Muscle layer of colon (tissue), 2 donors: ENCODE results near the gene ANP32B.

Experiments
- H3K27ac ChIP-seq: one replicate; pipeline ENCODE4 v1.7.0; 2013; ENCODE audit warnings: low read depth, mild to moderate bottlenecking, low read length, moderate library complexity
- H3K27me3 ChIP-seq, 2 donors: one replicate each; pipeline ENCODE4 v1.7.0; 2013; ENCODE audit warnings: low read length in 2 of 2, mild to moderate bottlenecking in 2 of 2; ENCODE audit not compliant: insufficient read depth in 2 of 2, control insufficient read depth in 1 of 2
- H3K36me3 ChIP-seq: one replicate; pipeline ENCODE4 v1.7.0; 2013; ENCODE audit warnings: mild to moderate bottlenecking, low read length; ENCODE audit not compliant: insufficient read depth
- H3K4me1 ChIP-seq: one replicate; pipeline ENCODE4 v1.7.0; 2013; ENCODE audit warnings: mild to moderate bottlenecking, low read length; ENCODE audit not compliant: insufficient read depth
- H3K4me3 ChIP-seq, 2 donors: one replicate each; pipeline ENCODE4 v1.7.0; 2013; ENCODE audit warnings: low read length in 2 of 2, low read depth in 1 of 2, mild to moderate bottlenecking in 1 of 2, moderate library complexity in 1 of 2
- H3K9ac ChIP-seq: one replicate; pipeline ENCODE4 v1.7.0; 2013; ENCODE audit warnings: low read length
- H3K9me3 ChIP-seq: one replicate; pipeline ENCODE4 v1.7.0; 2013; ENCODE audit warnings: mild to moderate bottlenecking, low read length
- donor health status: abdominal sarcoma.
- donor health status: Adenocarcinoma of cecum.

ANP32B gene

DNA sequence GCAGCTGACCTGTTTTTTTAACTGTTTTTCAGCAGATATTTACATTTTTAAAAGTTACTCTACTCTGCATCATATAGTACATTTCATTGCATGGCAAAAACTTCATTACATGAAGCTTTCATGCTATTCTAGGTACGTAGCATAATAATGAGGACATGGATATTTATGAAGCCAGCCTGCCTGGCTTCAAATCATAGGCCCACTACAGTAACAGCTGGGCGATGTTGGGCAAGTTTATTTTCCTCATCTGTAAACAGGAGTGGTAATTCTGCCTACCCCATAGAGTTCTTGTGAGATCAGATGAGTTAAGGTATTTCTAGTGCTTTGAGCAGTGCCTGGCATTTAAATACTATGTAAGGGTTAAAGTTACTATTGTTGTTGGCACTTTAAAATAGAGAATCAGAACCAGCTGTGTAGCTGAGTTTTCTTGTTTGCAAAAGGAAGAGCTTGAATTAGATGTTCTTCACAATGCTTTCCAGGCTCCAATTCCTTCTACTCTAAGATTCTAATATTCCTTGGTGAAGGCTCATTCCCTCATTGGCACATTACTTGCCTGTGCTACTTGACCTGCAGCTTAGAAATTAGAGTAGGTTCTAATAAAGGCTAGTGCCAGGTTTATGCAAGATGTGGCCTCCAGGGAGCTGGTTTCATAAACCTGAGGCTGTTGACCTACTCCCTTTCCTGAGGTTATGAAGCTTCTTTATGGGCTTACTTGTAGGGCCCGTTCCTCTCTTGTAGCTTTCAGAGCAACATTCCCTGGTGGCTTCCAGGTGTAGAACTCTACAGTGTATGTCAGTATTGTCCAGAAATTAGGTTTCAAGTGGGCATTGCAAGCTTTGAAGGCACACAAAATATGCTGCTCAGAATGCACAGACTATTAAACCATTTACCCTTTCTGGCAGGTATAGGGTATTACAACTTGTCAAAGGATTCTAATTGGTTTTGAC is 14.5 kb downstream of the ANP32B start:
- Histone ChIP-seq H3K27ac (no peak overlapping the region), H3K36me3 (peaks cover 30% of the 10 kb centered on the region), H3K27me3 (no peaks in the 10 kb centered on the region), H3K4me3 (no peak overlapping the region), H3K4me1 (peaks cover 26% of the 10 kb centered on the region), H3K9ac (no peak overlapping the region), H3K9me3 (no peaks in the 10 kb centered on the region)

DNA sequence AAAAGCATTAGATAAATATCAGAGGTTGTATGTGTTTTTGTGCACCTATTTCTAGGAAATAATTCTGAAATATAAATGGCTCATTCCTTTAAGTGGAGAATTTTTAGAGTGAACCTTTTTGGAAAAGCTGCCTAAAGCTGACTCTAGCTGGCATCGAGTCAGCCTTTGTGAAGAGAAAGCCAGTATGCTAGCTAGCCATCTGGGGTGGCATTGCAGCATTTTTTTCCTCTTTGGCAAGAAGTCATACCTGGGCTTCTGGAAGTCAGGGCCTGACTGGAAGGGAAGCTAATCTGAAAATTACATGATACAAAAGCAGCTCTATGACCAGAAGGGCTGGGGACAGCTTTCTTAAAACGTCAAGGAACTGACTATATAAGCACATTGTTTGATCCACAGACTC is 19.7 kb downstream of the ANP32B start:
- peaks cover 16% of the 10 kb centered on the region for H3K4me1 ChIP-seq
- no peak overlapping the region for H3K9ac ChIP-seq
- H3K27ac ChIP-seq, result no peak overlapping the region
- H3K9me3 ChIP-seq, result no peaks in the 10 kb centered on the region
- no peak overlapping the region for H3K4me3 ChIP-seq
- no peaks in the 10 kb centered on the region for H3K27me3 ChIP-seq
- H3K36me3 ChIP-seq, result peaks cover 43% of the 10 kb centered on the region

DNA sequence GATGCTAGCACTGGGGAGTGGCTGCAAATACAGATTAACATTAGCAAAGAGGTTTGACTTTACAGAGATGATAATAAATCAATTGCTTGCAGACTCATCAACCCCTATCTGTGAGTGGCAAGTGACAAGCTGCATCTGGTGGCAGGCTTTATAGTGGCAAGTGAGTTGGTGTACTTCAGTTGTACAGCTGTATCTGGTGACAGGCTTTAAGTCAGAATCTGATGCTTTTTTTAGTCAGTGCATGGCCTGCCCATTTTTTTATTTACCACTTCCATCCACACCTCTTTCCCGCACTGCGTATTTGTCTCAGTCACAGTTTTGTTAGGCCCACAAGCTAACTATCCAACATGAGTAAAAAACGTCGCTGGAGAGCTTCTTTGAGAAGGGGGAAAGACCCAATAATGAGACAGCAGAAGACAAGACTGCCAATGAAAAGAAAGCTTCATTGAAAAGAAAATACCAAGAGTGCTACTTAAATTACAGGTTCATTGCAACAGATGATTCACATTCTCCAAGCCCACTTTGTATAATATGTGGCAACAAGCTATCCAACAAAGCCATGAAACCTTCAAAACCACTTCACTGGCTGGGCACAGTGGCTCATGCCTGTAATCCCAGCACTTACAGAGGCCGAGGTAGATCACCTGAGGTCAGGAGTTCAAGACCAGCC is 23.1 kb downstream of the ANP32B start:
- Histone ChIP-seq H3K4me3 (no peak overlapping the region), H3K36me3 (peaks cover 62% of the 10 kb centered on the region), H3K9me3 (no peaks in the 10 kb centered on the region), H3K27ac (no peak overlapping the region), H3K9ac (no peak overlapping the region), H3K27me3 (no peaks in the 10 kb centered on the region), H3K4me1 (peaks cover 14% of the 10 kb centered on the region)

DNA sequence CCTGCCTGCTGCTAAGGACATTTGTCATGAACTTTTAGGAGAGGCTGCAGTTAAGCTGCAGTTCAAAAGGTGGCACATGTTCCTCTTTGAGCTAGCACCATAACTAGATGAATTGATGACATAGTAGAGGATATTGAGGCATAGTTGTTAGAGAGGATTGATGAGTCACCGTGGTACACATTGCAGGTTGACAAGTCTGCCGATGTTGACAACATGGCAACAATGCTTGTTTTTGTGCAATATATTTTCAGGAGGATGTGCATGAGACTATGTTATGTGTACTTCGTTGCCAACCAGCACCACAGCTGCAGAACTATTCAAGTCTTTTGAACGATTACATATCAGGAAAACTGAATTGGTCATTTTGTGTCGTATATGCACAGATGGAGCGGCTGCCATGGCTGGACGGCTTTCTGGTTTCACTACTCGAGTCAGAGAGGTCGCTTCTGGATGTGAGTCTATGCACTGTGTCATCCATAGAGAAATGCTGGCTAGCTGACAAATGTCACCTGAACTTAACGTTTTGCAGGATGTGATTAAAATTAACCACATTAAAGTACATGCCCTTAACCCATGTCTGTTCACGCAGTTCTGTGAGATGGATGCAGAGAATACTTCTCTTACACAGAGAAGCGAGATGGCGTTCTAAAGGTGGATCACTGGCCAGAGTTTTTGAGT is 24.2 kb downstream of the ANP32B start:
- no peak overlapping the region for H3K4me3 ChIP-seq
- no peak overlapping the region for H3K9ac ChIP-seq
- no peaks in the 10 kb centered on the region for H3K27me3 ChIP-seq
- H3K9me3 ChIP-seq, result no peaks in the 10 kb centered on the region
- no peak overlapping the region for H3K27ac ChIP-seq
- H3K4me1 ChIP-seq, result peaks cover 14% of the 10 kb centered on the region
- H3K36me3 ChIP-seq, result peaks cover 73% of the 10 kb centered on the region

DNA sequence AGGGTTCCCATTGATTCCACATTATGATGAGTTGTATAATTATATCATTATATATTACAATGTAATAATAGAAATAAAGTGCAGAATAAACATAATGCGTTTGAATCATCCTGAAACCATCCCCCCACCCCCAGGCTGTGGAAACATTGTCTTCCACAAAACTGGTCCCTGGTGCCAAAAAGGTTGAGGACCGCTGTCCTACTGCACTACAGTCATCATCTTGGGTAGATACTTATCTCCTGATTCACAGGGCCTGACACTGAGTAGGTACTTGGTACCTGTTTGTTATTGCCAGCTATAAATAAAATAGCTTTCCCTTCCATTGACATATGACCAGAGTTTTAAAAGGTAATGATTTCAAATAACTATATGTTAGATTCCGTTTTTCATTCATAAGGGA is 25.6 kb downstream of the ANP32B start:
- no peaks in the 10 kb centered on the region for H3K27me3 ChIP-seq
- H3K4me3 ChIP-seq, result no peak overlapping the region
- H3K27ac ChIP-seq, result no peak overlapping the region
- peaks cover 86% of the 10 kb centered on the region for H3K36me3 ChIP-seq
- H3K9me3 ChIP-seq, result no peaks in the 10 kb centered on the region
- H3K4me1 ChIP-seq, result peaks cover 3% of the 10 kb centered on the region
- no peak overlapping the region for H3K9ac ChIP-seq

DNA sequence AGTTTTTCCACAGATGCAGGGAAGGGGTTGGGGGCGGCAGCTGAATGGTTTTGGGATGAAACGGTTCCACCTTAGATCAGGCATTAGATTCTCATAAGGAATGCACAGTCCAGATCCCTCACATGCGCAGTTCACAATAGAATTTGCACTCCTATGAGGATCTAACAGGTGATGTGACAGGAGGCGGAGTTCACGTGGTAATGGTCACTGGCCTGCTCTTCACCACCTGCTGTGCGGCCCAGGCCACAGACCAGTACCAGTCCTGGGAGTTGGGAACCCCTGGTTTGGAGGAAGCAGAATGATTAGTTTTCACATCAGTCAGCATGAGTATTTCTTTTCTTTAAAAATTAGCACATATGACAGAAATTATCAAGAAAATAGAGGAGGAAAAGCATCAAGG is 26.3 kb downstream of the ANP32B start:
- Histone ChIP-seq H3K27ac (no peak overlapping the region), H3K9me3 (no peaks in the 10 kb centered on the region), H3K4me3 (no peak overlapping the region), H3K4me1 (no peaks in the 10 kb centered on the region), H3K36me3 (peaks cover 89% of the 10 kb centered on the region), H3K27me3 (no peaks in the 10 kb centered on the region), H3K9ac (no peak overlapping the region)

DNA sequence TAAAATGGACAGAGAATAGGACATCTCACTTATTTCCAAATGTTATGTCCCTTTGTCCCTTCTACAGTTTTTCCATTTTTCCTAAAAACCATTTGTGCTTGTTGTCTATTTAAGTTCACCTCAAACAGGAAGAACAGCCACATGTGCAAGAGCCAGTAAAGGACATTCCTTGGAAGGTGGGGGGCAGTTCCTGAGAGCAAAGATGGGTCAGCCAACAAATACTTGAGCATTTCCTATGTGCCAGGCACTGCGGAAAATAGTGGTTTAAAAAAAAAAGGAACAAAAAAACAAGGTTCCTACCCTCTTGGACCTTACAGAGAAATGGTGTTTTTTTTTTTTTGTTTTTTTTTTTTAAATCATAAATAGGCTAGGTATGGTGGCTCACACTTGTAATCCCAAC is 26.8 kb downstream of the ANP32B start:
- no peaks in the 10 kb centered on the region for H3K9me3 ChIP-seq
- H3K36me3 ChIP-seq, result peaks cover 91% of the 10 kb centered on the region
- H3K4me3 ChIP-seq, result no peak overlapping the region
- H3K9ac ChIP-seq, result no peak overlapping the region
- no peaks in the 10 kb centered on the region for H3K27me3 ChIP-seq
- H3K27ac ChIP-seq, result no peak overlapping the region
- no peaks in the 10 kb centered on the region for H3K4me1 ChIP-seq

DNA sequence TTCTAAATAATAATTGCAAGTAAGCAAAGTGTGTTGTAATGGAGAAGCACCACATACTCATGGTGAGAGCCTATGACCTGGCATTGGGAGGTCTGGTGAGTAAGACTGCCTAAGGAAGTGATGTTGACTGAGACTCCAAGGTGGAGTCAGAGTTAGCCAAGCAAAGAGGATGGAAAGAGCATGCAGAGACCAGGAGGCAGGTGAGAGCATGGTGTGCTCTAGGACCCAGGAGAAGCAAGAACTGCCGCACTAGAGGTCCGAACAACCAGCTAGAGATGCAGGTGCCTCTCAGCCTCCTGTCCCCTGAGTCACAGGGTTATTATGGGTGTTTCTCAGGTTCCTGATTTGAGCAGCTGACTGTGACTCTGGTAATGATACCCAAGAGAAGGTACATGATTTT is 27.3 kb downstream of the ANP32B start:
- Histone ChIP-seq H3K27me3 (no peaks in the 10 kb centered on the region), H3K4me3 (no peak overlapping the region), H3K9ac (no peak overlapping the region), H3K36me3 (peaks cover 91% of the 10 kb centered on the region), H3K4me1 (no peaks in the 10 kb centered on the region), H3K9me3 (no peaks in the 10 kb centered on the region), H3K27ac (no peak overlapping the region)

DNA sequence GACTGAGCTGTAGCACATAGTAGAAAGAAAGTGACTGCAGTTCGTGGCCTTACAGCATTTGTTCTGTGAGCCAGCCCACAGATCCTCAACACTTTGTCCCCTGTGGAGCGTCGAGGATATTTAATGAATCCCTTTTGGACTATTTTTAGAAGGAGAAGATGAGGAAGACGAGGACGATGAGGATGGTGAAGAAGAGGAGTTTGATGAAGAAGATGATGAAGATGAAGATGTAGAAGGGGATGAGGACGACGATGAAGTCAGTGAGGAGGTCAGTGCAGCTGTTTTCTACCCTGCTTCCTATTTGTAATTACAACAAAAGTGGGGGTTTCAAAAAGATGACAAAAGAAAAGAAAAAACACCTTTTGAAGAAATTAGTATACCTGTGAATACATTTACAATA is 28.0 kb downstream of the ANP32B start:
- peaks cover 88% of the 10 kb centered on the region for H3K36me3 ChIP-seq

DNA sequence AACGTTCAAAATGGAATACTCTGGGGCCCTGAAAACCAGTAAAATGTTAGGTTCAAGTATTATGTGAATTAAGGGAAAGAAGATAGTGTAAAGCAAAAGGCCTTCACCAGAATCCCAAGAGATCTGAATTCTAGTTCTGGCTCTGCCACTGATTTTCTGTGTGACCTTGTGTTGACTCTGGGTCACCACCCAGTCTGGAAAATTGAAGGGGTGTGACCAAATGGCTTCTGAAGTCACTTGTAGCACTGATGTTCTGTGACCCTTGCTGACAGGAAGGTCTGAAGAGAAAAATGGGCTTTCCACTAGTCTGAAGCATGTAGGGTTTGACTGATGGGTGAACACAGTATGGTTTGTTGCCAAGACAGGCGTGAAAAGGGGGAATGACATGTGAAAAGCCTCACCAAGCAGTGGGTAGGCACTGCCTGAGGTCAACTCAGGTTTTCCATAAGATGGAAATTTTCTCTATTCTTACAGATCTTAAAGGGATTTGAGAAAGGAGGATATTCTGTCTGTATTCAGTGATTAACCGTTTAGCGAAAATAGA is 33.1 kb downstream of the ANP32B start:
- no peaks in the 10 kb centered on the region for H3K27me3 ChIP-seq
- H3K9ac ChIP-seq, result no peak overlapping the region
- H3K36me3 ChIP-seq, result peaks cover 70% of the 10 kb centered on the region
- H3K4me3 ChIP-seq, result no peak overlapping the region
- H3K4me1 ChIP-seq, result no peaks in the 10 kb centered on the region
- no peaks in the 10 kb centered on the region for H3K9me3 ChIP-seq
- no peak overlapping the region for H3K27ac ChIP-seq

More for the DNA sequence above, 28.0 kb downstream of the ANP32B start:
- no peaks in the 10 kb centered on the region for H3K27me3 ChIP-seq
- no peaks in the 10 kb centered on the region for H3K9me3 ChIP-seq
- no peak overlapping the region for H3K9ac ChIP-seq
- H3K4me1 ChIP-seq, result no peaks in the 10 kb centered on the region
- no peak overlapping the region for H3K4me3 ChIP-seq
- no peak overlapping the region for H3K27ac ChIP-seq

DNA sequence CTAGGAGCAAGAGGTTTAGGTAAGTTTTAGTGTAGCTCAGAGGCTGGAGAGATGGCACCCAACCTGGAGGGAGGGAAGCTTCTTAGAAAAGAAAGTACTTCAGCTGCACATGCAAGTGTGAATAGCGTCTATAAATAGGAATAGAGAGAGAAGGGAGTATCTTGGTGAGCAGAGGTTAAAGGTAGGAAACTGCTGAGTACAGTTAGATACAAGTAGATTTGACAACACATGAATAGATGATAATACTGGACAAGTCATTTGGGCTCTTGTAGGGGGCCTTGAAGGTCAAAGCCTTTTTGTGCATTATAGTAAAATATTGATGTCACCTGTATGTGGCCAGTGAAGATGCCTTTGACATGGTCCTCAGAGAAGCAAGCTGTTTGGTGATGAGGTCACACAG is 34.2 kb downstream of the ANP32B start:
- no peak overlapping the region for H3K4me3 ChIP-seq
- no peak overlapping the region for H3K27ac ChIP-seq
- no peak overlapping the region for H3K9ac ChIP-seq
- no peaks in the 10 kb centered on the region for H3K4me1 ChIP-seq
- no peaks in the 10 kb centered on the region for H3K27me3 ChIP-seq
- H3K9me3 ChIP-seq, result no peaks in the 10 kb centered on the region
- peaks cover 65% of the 10 kb centered on the region for H3K36me3 ChIP-seq
